Transverse colon (tissue), 4 donors: Measurements from ENCODE around the gene SLC35A3. TPM values are rescaled to one million over a fixed set of nuclear protein-coding genes. Genes with fewer than 3 reads are reported as not detected.

Experiments used
- DNase-seq: peaks from one replicate; pipeline ENCODE4 v3.0.0-alpha.2; 2019
- H3K27ac ChIP-seq, 4 donors: fragments of 200-600 bp; sonication (generic); 2 replicates each; pipeline ENCODE4 v1.5.1; 2016 to 2018; ENCODE audit warnings: inconsistent platforms in 4 of 4
- H3K27me3 ChIP-seq: fragments of 200-600 bp; sonication (generic); 2 replicates; pipeline ENCODE4 v1.5.1; 2017; ENCODE audit warnings: inconsistent platforms
- H3K36me3 ChIP-seq, 4 donors: fragments of 200-600 bp; sonication (generic); 2 replicates each; pipeline ENCODE4 v1.5.1; 2017 to 2019; ENCODE audit warnings: inconsistent platforms in 4 of 4
- H3K4me1 ChIP-seq, 4 donors: fragments of 200-600 bp; sonication (generic); 2 replicates each; pipeline ENCODE4 v1.5.1; 2017 to 2020; ENCODE audit warnings: inconsistent platforms in 4 of 4
- H3K4me3 ChIP-seq, 4 donors: fragments of 200-600 bp; sonication (generic); 1 replicate in 1 of 4; 2 replicates in 3 of 4; pipeline versions ENCODE4 v1.5.1 to v1.6.1; 2017 to 2019; ENCODE audit warnings: inconsistent platforms in 4 of 4
- H3K9me3 ChIP-seq, 2 donors: fragments of 200-600 bp; sonication (generic); 2 replicates each; pipeline ENCODE4 v1.5.1; 2017 to 2019; ENCODE audit warnings: inconsistent platforms in 2 of 2
- CTCF ChIP-seq, 5 experiments: fragments of 200-600 bp in 3 of 5; fragments of 450-650 bp in 2 of 5; sonication (generic) in 3 of 5; IDR thresholded peaks; 1 replicate in 2 of 5; 2 replicates in 3 of 5; pipeline ENCODE4 v1.5.1; 2016 to 2017; ENCODE audit warnings: antibody characterized with exemption in 5 of 5, inconsistent platforms in 3 of 5, mild to moderate bottlenecking in 2 of 5, moderate library complexity in 1 of 5
- EP300 ChIP-seq: sonication (generic); formaldehyde crosslinking; IDR thresholded peaks from one replicate; pipeline ENCODE4 v1.6.1; 2017; ENCODE audit warnings: antibody characterized with exemption, low read depth
- POLR2A ChIP-seq: fragments of 450-650 bp; IDR thresholded peaks from one replicate; pipeline ENCODE4 v1.6.1; 2016; ENCODE audit warnings: antibody characterized with exemption, mild to moderate bottlenecking, moderate library complexity
- POLR2AphosphoS5 ChIP-seq, 3 donors: sonication (generic); formaldehyde crosslinking; IDR thresholded peaks; one replicate each; pipeline ENCODE4 v1.6.1; 2016; ENCODE audit warnings: antibody characterized with exemption in 3 of 3
- WGBS, 2 donors: methylation state at CpG; one replicate each; pipeline ENCODE4 v1.1.5; 2018; ENCODE audit warnings: low coverage in 1 of 2; 5-methylcytosine and 5-hydroxymethylcytosine counted together
- in situ Hi-C, 4 donors: fragments of 200-750 bp; cut with MboI; loops; one replicate each; pipeline versions ENCODE4 v1.15.0 to v1.15.1; 2017; ENCODE audit warnings: low sequenced_read_pairs in 3 of 4, low pct_ligation_motif_present in 1 of 4, low pct_unique_long_range_greater_than_20kb in 1 of 4
- intact Hi-C: fragments of 100-400 bp; cut with DNase I; formaldehyde crosslinking; loops from one replicate; pipeline ENCODE4 v1.15.1; 2023; ENCODE audit warnings: low total_unique reads
- total RNA-seq, 4 donors: library from RNA; depleted of rRNA; stranded (reverse); fragments of >200 nt; gene quantifications; one replicate each; pipeline ENCODE4 v1.1.0, GENCODE V29; 2016

Gene SLC35A3
- total RNA-seq, 4 donors from 2014 or later, result 74.4 to 151 (median 111) TPM

- DNase-seq, result no peak
- no peaks in the 10 kb centered on the region for H3K4me1 ChIP-seq
- H3K36me3 ChIP-seq, result no peaks in the 10 kb centered on the region
- TF ChIP-seq CTCF (IDR thresholded peaks at IDR 0.05) (no peak), POLR2AphosphoS5 (IDR thresholded peaks at IDR 0.05) (no peak), POLR2A (no peak), EP300 (no peak)
- H3K27me3 ChIP-seq, result no peaks in the 10 kb centered on the region
- no peak overlapping the region for H3K27ac ChIP-seq
- in situ Hi-C loops (no loop called here), intact Hi-C loops (no loop called here)
- H3K9me3 ChIP-seq, result no peaks in the 10 kb centered on the region
- no peak overlapping the region for H3K4me3 ChIP-seq
- 71 to 88% methylated on average over 1 of the region's 1 CpG for WGBS, 2 donors
Observed at GRCh38 chr1:99942723-99943122, 27.1 kb upstream of the SLC35A3 start.

GRCh38 chr1:99943223-99943794 is 26.5 kb upstream of the SLC35A3 start:
- DNase-seq, result no peak
- Histone ChIP-seq H3K4me3 (no peak overlapping the region), H3K4me1 (no peaks in the 10 kb centered on the region), H3K36me3 (no peaks in the 10 kb centered on the region), H3K27me3 (no peaks in the 10 kb centered on the region), H3K9me3 (no peaks in the 10 kb centered on the region), H3K27ac (no peak overlapping the region)
- 65 to 86% methylated on average over 1 to 7 of the region's 7 CpGs for WGBS, 2 donors
- TF ChIP-seq POLR2A (no peak), POLR2AphosphoS5 (IDR thresholded peaks at IDR 0.05) (no peak), CTCF (IDR thresholded peaks at IDR 0.05) (no peak), EP300 (no peak)
- intact Hi-C loops, result no loop called here
- in situ Hi-C loops, result no loop called here

GRCh38 chr1:99944192-99944591 is 25.6 kb upstream of the SLC35A3 start:
- no peak overlapping the region for H3K4me3 ChIP-seq
- no peak for TF ChIP-seq POLR2A
- WGBS, 2 donors, result 82 to 83% methylated on average over 1 of the region's 1 CpG

GRCh38 chr1:99945174-99945573 is 24.6 kb upstream of the SLC35A3 start:
- TF ChIP-seq POLR2A, result no peak
- no peak for TF ChIP-seq EP300
- no peak for TF ChIP-seq POLR2AphosphoS5 (IDR thresholded peaks at IDR 0.05)
- TF ChIP-seq CTCF (IDR thresholded peaks at IDR 0.05), result no peak
- no peak for DNase-seq

More at GRCh38 chr1:99944192-99944591, 25.6 kb upstream of the SLC35A3 start:
- Histone ChIP-seq H3K4me1 (no peaks in the 10 kb centered on the region), H3K36me3 (no peaks in the 10 kb centered on the region), H3K27me3 (no peaks in the 10 kb centered on the region), H3K27ac (no peak overlapping the region), H3K9me3 (no peaks in the 10 kb centered on the region)
- in situ Hi-C loops (no loop called here), intact Hi-C loops (no loop called here)
- no peak for DNase-seq

GRCh38 chr1:99950486-99950885 is 19.3 kb upstream of the SLC35A3 start:
- intact Hi-C loops (no loop called here), in situ Hi-C loops (no loop called here)
- H3K9me3 ChIP-seq, result no peaks in the 10 kb centered on the region
- H3K27me3 ChIP-seq, result no peaks in the 10 kb centered on the region
- H3K4me1 ChIP-seq, result no peaks in the 10 kb centered on the region
- no peak for TF ChIP-seq CTCF (IDR thresholded peaks at IDR 0.05)
- no peak for TF ChIP-seq POLR2A
- no peak for TF ChIP-seq EP300
- TF ChIP-seq POLR2AphosphoS5 (IDR thresholded peaks at IDR 0.05), result no peak
- WGBS, 2 donors, result 74 to 82% methylated on average over 3 of the region's 3 CpGs
- no peak for DNase-seq
- H3K4me3 ChIP-seq, result no peak overlapping the region
- no peak overlapping the region for H3K27ac ChIP-seq
- H3K36me3 ChIP-seq, result no peaks in the 10 kb centered on the region

More at GRCh38 chr1:99945174-99945573, 24.6 kb upstream of the SLC35A3 start:
- intact Hi-C loops (no loop called here), in situ Hi-C loops (no loop called here)
- H3K4me3 ChIP-seq, result no peak overlapping the region
- WGBS, 2 donors, result 84 to 89% methylated on average over 1 of the region's 1 CpG
- no peaks in the 10 kb centered on the region for H3K4me1 ChIP-seq
- no peaks in the 10 kb centered on the region for H3K9me3 ChIP-seq
- H3K27ac ChIP-seq, result no peak overlapping the region
- H3K27me3 ChIP-seq, result no peaks in the 10 kb centered on the region
- H3K36me3 ChIP-seq, result no peaks in the 10 kb centered on the region
